ENCODE measurements around the gene FOXP1.

- no peak for TF ChIP-seq CTCF (optimal IDR thresholded peaks at IDR 0.05 in 1 of 3, IDR thresholded peaks at IDR 0.05 in 1 of 3, conservative IDR thresholded peaks at IDR 0.05 in 1 of 3; ENCODE audit: extremely low read depth in 1 of 3, insufficient read depth in 2 of 3, low read length in 3 of 3)
- no peak for TF ChIP-seq EZH2 (IDR thresholded peaks at IDR 0.05; ENCODE audit: low read length)
Measured at GRCh38 chr3:71466483-71466882, 117.0 kb downstream of the FOXP1 start.

All from keratinocyte (primary cell).